Measurements from ENCODE around the gene FAM13B.
"Not testable (repeated sequence)": the region's sequence is repeated elsewhere in the genome, so short reads cannot be mapped to it uniquely, and the experiment has no call there.

FAM13B gene

GRCh38 chr5:137945825-137946224, 87.1 kb downstream of the FAM13B start:
- TF ChIP-seq, protein P1, sequence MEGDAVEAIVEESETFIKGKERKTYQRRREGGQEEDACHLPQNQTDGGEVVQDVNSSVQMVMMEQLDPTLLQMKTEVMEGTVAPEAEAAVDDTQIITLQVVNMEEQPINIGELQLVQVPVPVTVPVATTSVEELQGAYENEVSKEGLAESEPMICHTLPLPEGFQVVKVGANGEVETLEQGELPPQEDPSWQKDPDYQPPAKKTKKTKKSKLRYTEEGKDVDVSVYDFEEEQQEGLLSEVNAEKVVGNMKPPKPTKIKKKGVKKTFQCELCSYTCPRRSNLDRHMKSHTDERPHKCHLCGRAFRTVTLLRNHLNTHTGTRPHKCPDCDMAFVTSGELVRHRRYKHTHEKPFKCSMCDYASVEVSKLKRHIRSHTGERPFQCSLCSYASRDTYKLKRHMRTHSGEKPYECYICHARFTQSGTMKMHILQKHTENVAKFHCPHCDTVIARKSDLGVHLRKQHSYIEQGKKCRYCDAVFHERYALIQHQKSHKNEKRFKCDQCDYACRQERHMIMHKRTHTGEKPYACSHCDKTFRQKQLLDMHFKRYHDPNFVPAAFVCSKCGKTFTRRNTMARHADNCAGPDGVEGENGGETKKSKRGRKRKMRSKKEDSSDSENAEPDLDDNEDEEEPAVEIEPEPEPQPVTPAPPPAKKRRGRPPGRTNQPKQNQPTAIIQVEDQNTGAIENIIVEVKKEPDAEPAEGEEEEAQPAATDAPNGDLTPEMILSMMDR (IDR thresholded peaks at IDR 0.05; ENCODE audit: low read depth, low read length): no peak
- DNase-seq (ENCODE audit: low read depth, low spot score): no peak
- H3K4me3 ChIP-seq (ENCODE audit: low read depth, low read length): no peak overlapping the region
- in situ Hi-C loops (cut with HindIII; ENCODE audit: low sequenced_read_pairs): no loop called here

- DNase-seq (ENCODE audit: low read depth, low spot score); H3K4me3 ChIP-seq (ENCODE audit: low read depth, low read length); in situ Hi-C loops (cut with HindIII; ENCODE audit: low sequenced_read_pairs): not testable (repeated sequence)
Measured at GRCh38 chr5:137944280-137944679, 88.6 kb downstream of the FAM13B start.

- no peak overlapping the region for H3K4me3 ChIP-seq (ENCODE audit: low read depth, low read length)
- TF ChIP-seq, protein P1 (IDR thresholded peaks at IDR 0.05; ENCODE audit: low read depth, low read length): no peak
- in situ Hi-C loops (cut with HindIII; ENCODE audit: low sequenced_read_pairs): no loop called here
- DNase-seq (ENCODE audit: low read depth, low spot score): no peak
Measured at GRCh38 chr5:137939331-137939730, 93.5 kb downstream of the FAM13B start.

GRCh38 chr5:137938751-137939143, 94.1 kb downstream of the FAM13B start:
- in situ Hi-C loops (cut with HindIII; ENCODE audit: low sequenced_read_pairs): no loop called here
- TF ChIP-seq, protein P1 (IDR thresholded peaks at IDR 0.05; ENCODE audit: low read depth, low read length): no peak
- no peak for DNase-seq (ENCODE audit: low read depth, low spot score)
- H3K4me3 ChIP-seq (ENCODE audit: low read depth, low read length): no peak overlapping the region

GRCh38 chr5:137937994-137938750, 94.7 kb downstream of the FAM13B start:
- TF ChIP-seq, protein P1 (IDR thresholded peaks at IDR 0.05; ENCODE audit: low read depth, low read length): no peak
- no peak overlapping the region for H3K4me3 ChIP-seq (ENCODE audit: low read depth, low read length)
- in situ Hi-C loops (cut with HindIII; ENCODE audit: low sequenced_read_pairs): no loop called here
- no peak for DNase-seq (ENCODE audit: low read depth, low spot score)

DNA sequence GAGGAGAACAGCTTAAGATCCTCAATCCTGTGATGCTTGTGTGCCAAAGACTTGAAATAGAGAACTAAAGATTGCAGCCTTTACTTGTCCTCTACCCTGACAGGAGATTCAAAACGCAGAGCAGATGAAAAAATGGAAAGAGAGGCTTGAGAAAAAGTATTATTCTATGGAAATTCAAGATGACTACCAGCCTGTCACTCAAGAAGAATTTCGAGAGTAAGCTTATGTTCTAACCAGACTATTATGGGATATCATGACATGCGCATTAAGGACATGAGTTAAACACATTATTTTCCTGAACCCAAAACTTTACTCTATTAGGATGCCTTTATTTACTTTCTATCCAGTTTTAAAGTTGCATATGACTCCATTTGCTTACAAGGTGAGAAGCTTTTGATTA, 97.2 kb downstream of the FAM13B start:
- DNase-seq (ENCODE audit: low read depth, low spot score): no peak
- TF ChIP-seq, protein P1 (IDR thresholded peaks at IDR 0.05; ENCODE audit: low read depth, low read length): no peak
- no peak overlapping the region for H3K4me3 ChIP-seq (ENCODE audit: low read depth, low read length)
- in situ Hi-C loops (cut with HindIII; ENCODE audit: low sequenced_read_pairs): no loop called here

- DNase-seq (ENCODE audit: low read depth, low spot score): no peak
- in situ Hi-C loops (cut with HindIII; ENCODE audit: low sequenced_read_pairs): no loop called here
- no peak overlapping the region for H3K4me3 ChIP-seq (ENCODE audit: low read depth, low read length)
- TF ChIP-seq, protein P1 (IDR thresholded peaks at IDR 0.05; ENCODE audit: low read depth, low read length): no peak
Measured at GRCh38 chr5:137935190-137935589, 97.7 kb downstream of the FAM13B start.

Measured in astrocyte of the spinal cord (primary cell).